Superior temporal gyrus (tissue), 1 donor: ENCODE data around the gene CFAP99.

ENCODE experiments used
- DNase-seq: peaks from one replicate; pipeline ENCODE4 v3.0.0-alpha.2; 2016; ENCODE audit errors: extremely low spot score

The CFAP99 gene

GRCh38 chr4:2390784-2391421 is 27.9 kb upstream of the CFAP99 start:
- DNase-seq = no peak

DNA sequence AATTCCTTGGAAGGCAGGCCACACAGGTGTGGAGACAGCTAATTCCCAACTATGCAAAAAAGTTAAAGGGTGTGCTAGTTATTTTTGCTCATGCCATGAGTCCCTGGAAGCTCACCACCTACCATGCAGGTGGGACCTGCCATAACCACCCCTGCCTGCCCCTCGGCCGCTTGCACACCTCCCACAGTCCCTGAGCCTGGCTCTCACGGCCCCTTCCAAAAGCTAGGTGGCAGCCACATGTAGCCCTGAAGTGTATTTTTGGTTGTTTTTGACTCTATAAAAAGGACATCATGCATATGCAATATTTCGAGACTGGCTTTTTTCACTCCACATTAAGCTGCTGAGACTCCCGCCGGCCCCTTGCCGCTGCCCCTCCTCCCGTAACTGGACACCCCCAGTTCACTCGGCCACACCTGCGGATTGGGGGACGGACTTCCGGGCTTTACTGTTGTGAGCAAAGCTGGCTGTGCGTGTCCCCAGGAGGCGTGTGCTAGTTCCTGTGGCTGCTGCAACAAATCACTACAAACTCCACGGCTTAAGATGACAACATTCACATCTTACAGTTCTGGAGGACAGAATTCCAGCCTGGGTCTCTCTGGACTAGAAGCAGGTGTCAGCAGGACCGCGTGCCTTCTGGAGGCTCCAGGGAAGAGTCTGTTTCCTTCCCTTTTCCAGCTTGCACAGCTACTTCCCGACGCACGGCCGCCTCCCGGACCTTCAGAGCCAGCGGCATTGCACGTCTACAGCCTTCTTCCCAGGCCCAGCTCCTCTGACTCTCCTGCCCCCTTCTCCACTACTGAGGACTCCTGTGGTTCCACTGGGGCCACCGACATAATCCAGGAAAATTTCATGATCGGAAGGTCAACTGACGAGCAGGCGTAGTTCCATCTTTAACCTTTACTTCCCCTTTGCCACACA is 25.1 kb upstream of the CFAP99 start:
- no peak for DNase-seq

DNA sequence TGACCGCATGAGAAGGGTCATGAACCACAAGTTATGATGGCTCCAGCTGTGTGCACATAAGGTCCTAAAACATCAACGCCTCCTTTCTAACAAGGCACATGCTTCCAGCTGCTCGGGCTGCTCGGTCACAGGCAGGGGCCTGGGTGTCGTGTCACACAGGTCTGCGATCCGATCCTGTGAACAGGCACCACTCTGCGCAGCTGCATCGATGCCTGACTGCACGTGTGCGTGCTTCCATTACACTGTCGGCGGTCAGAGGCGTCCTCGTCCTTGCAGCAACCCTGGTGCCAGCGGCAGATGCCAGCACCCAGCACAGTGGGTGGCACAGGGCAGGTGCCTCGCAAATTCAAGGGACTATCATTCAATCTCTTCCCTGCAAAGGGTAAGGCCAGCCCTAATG is 24.2 kb upstream of the CFAP99 start:
- DNase-seq = no peak

- DNase-seq = no peak
Observed at GRCh38 chr4:2395038-2395437, 23.7 kb upstream of the CFAP99 start.

- DNase-seq = no peak
Observed at GRCh38 chr4:2395584-2395983, 23.2 kb upstream of the CFAP99 start.

GRCh38 chr4:2396781-2397368 is 21.9 kb upstream of the CFAP99 start:
- DNase-seq = no peak

DNA sequence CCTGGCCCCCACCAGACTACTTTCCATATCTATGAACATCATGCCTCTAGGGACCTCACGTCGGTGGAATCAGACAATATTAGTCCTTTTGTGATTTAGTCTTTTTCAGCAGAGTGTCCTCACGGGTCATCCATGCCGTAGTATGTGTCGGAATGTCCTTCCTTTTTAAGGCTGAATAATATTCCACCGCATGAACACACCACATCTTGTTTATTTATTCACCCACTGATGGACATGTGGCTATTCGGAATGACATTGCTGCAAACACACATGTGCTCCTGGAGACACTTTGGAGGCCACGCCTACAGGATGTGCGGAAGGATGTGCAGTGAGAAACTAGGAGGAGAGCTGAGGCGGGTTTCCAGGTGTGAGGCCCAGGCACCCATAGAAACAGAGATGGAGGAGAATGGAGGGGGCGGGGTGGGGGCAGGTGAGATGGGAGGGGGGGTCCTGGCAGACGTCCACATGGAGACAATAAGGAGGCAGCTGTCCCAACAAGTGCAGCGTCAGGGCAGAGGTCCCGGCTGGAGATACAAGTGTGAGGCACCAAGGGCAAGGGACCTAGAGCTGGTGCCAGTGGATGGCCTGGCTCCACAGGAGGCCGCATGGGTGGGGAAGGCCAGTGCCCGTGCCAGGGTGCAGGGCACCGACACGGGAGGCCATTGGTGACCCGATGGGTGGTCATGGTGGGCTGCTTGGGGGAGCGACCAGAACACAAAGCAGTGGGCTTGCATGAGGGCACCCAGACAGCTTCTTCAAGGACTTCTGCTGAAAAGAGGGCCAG is 21.0 kb upstream of the CFAP99 start:
- DNase-seq = no peak

- DNase-seq = no peak
Observed at GRCh38 chr4:2399216-2399615, 19.5 kb upstream of the CFAP99 start.

DNA sequence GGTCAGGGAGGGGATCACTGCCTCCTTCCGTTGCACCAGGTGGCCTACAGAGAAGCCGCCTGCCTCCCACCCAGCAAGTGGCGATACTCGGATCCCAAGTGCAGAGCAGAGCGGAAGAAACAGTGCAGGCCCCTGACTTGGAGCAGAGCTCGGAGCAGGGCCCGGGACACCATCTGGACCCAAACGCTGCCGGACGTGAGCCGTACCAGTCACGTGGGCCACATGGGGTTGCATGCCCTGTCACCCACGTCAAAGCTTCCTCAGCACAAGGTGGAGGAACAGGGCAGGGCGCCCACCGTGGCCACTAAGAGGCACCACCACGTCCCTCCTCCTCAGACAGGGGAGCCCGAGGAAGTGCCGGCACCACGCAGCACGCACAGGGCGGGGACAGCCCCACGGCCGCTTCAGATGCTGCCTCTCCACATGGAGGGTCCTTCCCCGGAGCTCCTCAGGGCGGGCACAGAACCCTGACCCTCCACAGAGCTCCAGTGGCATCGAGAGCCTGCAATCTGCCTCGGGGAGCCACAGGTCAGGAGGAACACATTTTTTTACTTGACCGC is 19.0 kb upstream of the CFAP99 start:
- DNase-seq = no peak

- DNase-seq = no peak
Observed at GRCh38 chr4:2400841-2401609, 17.7 kb upstream of the CFAP99 start.

DNA sequence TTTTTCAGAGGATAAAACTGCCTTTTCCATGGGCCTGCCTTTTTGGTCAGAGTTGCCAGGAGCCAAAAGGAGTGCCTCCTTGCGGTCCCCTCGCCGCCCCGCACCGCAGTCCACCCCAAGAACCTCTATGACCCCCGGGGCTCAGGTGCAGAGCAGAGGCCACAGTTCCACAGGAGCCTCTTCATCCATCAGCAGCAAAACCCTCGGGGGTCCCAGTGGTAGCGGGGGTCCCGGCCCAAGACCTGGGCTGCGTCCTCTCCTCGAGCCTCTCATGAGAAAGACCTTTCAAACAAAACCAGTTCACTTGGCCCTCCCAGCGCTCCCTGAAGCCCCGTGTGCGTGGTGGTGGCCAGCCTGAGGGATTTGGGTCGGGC is 17.2 kb upstream of the CFAP99 start:
- DNase-seq = no peak

DNA sequence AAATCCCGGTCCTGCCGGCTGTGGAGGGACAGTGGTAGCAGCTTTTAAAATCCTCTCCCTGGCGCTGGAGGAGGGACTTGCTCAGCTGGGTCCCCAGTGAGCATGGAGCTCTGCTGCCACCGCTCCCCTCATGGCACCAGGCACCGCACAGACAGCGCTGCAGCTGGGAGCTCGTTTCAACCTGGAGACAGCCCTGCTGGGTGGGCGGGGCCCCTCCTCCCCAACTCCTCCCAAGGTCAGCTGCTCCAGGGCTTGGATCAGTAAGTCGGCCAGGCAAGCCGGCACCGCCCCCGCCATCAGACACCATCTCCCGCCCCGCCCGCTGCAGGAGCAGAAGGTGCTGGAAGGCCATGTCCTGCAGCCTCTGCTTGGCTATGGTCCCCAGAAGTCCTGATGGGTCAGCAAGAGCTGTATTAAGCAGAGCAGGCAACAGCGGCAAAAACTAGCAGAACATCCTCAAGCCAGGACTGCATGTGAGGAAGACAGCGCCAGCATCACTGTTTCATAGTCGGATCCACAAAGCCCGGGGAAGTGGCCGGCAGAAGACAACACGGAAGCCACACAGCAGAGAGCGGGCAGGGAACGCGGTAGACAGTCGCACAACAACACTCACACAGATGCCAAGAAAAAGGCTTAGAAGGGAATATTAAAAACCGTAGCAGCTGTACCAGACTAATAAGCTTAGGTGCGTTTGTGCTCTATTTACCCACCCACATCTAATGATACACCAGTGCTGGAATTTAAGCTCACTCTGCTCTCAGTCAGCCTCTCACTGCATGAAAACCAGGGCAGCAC is 16.5 kb upstream of the CFAP99 start:
- peak; percentile 70 for DNase-seq

- DNase-seq = peak; percentile 58
Observed at GRCh38 chr4:2402941-2403340, 15.8 kb upstream of the CFAP99 start.

DNA sequence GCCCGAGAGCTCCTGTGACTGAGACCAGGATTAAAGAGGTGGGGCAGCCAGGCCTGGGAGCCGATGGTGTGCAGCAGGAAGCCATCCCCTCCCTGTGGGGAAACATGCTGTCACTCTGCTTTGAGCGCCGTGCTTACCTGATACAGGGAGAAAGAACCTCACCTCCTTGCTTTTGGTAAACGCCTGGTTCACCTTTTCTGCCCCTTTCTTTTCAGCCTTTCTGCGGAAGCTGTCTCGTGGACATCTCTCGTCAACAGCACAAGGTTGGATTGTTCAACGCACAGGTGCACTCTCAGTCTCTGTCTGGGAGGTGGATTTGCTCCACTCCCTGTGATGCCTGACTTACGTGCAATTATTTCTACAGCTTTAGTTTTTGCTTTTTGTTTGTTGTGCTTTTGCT is 12.3 kb upstream of the CFAP99 start:
- DNase-seq = no peak

DNA sequence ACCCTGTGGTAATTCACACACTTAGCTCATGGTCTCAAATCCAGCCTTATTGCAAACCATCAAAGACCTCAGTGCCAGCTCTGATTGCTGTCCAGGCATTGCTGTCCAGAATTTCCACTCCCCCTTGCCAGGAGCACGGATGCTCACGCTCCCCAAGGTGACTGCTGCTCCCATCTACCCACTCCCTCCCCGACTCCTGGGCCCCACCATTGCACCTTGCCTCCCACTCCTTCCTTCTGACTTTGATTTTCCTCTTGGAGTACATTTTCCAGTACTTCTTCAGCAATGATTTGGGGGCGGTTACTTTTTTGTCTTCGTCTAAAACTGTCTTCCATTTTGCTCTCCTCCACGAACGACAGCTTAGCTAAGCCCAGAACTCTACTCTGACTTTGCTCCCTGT is 11.8 kb upstream of the CFAP99 start:
- DNase-seq = no peak

DNA sequence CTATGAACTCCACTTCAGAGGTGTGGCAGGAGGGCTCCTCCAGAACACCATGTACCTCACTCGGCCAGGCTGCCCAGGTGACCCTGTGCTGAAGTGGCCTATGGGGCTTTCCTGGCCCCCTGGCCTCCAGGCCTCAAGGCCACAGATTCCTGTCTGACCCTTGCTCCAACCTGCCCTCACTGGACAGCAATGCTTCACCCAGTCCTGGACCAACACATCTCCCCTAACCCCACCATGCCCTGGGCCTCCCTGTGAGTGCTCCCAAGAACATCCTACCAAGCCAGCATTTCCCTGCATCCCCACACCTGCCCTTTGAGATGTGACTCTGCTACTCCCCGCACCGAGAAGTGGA is 10.8 kb upstream of the CFAP99 start:
- no peak for DNase-seq

DNA sequence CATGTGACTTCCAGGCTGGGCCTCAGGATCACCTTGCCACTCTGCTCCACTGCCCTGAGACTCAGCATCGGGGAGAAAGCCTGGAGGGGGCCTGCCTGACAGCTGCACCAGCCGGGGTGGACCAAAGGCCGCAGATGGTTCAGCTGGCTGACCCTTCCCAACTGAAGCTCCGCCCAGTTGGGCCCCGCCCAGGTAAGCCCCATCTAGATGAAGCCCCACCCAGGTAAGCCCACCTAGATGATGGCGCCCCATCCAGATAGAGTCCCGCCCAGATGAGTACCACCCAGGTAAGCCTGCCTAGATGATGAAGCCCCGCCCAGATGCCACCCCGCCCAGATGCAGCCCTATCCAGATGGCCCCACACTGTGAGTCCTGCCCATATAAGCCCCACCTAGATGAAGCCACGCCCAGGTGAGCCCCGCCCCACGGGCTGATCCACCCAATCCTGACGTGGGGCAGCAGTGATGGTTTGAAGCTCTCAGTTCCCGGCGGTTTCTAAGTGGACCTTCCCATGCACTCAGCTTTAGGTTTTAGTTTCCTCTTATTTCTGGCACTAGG is 10.3 kb upstream of the CFAP99 start:
- no peak for DNase-seq

GRCh38 chr4:2408976-2409375 is 9.8 kb upstream of the CFAP99 start:
- no peak for DNase-seq

DNA sequence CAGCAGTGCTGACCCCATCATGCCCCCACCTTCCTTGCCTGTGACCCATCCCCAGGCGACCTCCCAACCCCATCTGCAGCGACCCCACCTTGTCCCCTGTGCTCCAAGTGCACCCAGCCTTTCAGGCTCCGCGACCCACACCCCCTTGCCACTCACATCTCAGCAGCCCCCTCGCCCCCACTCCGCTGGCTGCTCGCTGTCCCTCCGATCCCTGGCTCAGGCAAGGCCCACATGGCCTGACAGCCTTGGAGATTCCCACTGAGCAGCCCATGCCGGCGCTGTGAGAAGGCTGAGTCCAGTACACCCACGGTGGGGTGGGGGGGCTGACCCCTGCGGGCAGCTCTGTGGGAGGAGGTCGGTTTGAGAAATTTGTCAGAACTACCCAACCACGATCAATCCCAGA is 9.4 kb upstream of the CFAP99 start:
- no peak for DNase-seq
